Activated naive CD8-positive, alpha-beta T cell treated with anti-CD3 and anti-CD28 coated beads for 36 hours (primary cell): ENCODE data around the gene DTNBP1. TPM values are rescaled to one million over a fixed set of nuclear protein-coding genes. Genes with fewer than 3 reads are reported as not detected.
"Not testable (repeated sequence)": the region's sequence is repeated elsewhere in the genome, so short reads cannot be mapped to it uniquely, and the experiment has no call there.

ENCODE experiments used
- DNase-seq: peaks from one replicate; pipeline ENCODE4 v3.0.0; 2021
- H3K27ac Mint-ChIP-seq: one replicate; pipeline ENCODE4 v1.8.0; 2022; ENCODE audit warnings: mild to moderate bottlenecking, moderate library complexity, mixed read lengths
- H3K27me3 Mint-ChIP-seq: one replicate; pipeline ENCODE4 v1.8.0; 2022; ENCODE audit warnings: mild to moderate bottlenecking, mixed read lengths
- H3K36me3 Mint-ChIP-seq: one replicate; pipeline ENCODE4 v1.8.0; 2021; ENCODE audit warnings: mild to moderate bottlenecking, mixed read lengths
- H3K4me1 Mint-ChIP-seq: one replicate; pipeline ENCODE4 v1.8.0; 2021; ENCODE audit warnings: mixed read lengths
- H3K4me3 Mint-ChIP-seq: one replicate; pipeline ENCODE4 v1.8.0; 2022; ENCODE audit warnings: mild to moderate bottlenecking, moderate library complexity, mixed read lengths
- H3K9me3 Mint-ChIP-seq: one replicate; pipeline ENCODE4 v1.8.0; 2022; ENCODE audit warnings: mixed read lengths
- total RNA-seq, 2 experiments: library from RNA; stranded (reverse); gene quantifications; one replicate each; pipeline ENCODE4 v1.2.3, GENCODE V29; 2021

DTNBP1 gene
- total RNA-seq, 2 experiments from 2014 or later: 19.0 to 19.1 TPM

DNA sequence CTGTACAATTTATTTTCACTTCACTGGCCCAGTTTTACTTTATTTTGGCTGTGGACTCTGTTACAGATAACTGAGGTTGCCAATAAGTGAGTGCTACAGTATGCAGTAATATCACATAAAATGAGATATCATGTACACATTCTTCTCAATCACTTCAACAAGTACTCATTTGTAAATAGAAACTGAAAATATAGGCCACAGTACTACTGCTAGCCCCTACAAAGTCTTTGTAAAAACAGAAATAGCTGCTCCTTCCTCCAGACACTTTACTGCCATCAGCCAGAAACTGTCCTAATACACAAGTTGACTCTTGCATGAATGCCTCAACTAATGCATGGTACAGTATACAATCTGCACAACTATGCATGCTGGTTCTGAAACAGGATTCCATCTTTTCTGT is 9.2 kb downstream of the DTNBP1 start:
- DNase-seq: no peak
- Mint-ChIP-seq H3K4me1 (peaks cover 25% of the 10 kb centered on the region), H3K4me3 (no peak overlapping the region), H3K27me3 (no peaks in the 10 kb centered on the region), H3K27ac (no peak overlapping the region), H3K9me3 (no peaks in the 10 kb centered on the region), H3K36me3 (peaks cover 25% of the 10 kb centered on the region)

- H3K27ac Mint-ChIP-seq, H3K4me3 Mint-ChIP-seq, DNase-seq, H3K27me3 Mint-ChIP-seq: not testable (repeated sequence)
- H3K9me3 Mint-ChIP-seq: peaks cover 26% of the 10 kb centered on the region
- H3K4me1 Mint-ChIP-seq: peaks cover 17% of the 10 kb centered on the region
- peaks cover 55% of the 10 kb centered on the region for H3K36me3 Mint-ChIP-seq
These were observed 12.7 kb downstream of the DTNBP1 start for GRCh38 chr6:15650004-15650559.

DNA sequence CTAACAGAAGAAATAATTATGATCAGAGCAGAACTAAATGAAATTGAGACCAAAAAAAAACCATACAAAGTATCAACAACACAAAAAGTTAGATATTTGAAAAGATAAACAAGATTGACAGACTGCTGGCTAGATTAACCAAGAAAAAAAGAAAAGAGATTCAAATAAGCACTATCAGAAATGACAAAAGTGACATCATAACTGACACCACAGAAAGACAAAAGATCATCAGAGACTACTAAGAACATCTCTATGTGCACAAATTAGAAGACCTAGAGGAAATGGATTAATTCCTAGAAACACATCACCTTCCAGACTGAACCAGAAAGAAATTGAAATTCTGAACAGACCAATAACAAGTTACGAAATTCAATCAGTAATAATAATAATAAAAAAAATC is 17.9 kb downstream of the DTNBP1 start:
- Mint-ChIP-seq H3K27me3 (no peaks in the 10 kb centered on the region), H3K36me3 (peaks cover 89% of the 10 kb centered on the region), H3K27ac (no peak overlapping the region), H3K4me3 (no peak overlapping the region), H3K9me3 (peaks cover 46% of the 10 kb centered on the region), H3K4me1 (peaks cover 7% of the 10 kb centered on the region)
- no peak for DNase-seq

GRCh38 chr6:15643542-15643941 is 19.3 kb downstream of the DTNBP1 start:
- H3K4me1 Mint-ChIP-seq: peaks cover 7% of the 10 kb centered on the region
- H3K27ac Mint-ChIP-seq: no peak overlapping the region
- H3K9me3 Mint-ChIP-seq: peaks cover 47% of the 10 kb centered on the region
- peaks cover 91% of the 10 kb centered on the region for H3K36me3 Mint-ChIP-seq
- no peak overlapping the region for H3K4me3 Mint-ChIP-seq
- no peaks in the 10 kb centered on the region for H3K27me3 Mint-ChIP-seq
- DNase-seq: no peak

GRCh38 chr6:15642276-15642675 is 20.6 kb downstream of the DTNBP1 start:
- Mint-ChIP-seq H3K9me3 (peaks cover 40% of the 10 kb centered on the region), H3K27me3 (no peaks in the 10 kb centered on the region), H3K27ac (no peak overlapping the region), H3K4me1 (peaks cover 7% of the 10 kb centered on the region), H3K4me3 (no peak overlapping the region), H3K36me3 (peaks cover 84% of the 10 kb centered on the region)
- DNase-seq: no peak

- Mint-ChIP-seq H3K36me3 (peaks cover 77% of the 10 kb centered on the region), H3K27me3 (no peaks in the 10 kb centered on the region), H3K4me1 (no peaks in the 10 kb centered on the region), H3K9me3 (peaks cover 9% of the 10 kb centered on the region), H3K27ac (no peak overlapping the region), H3K4me3 (no peak overlapping the region)
- no peak for DNase-seq
These were observed 24.5 kb downstream of the DTNBP1 start for GRCh38 chr6:15638373-15638772.

DNA sequence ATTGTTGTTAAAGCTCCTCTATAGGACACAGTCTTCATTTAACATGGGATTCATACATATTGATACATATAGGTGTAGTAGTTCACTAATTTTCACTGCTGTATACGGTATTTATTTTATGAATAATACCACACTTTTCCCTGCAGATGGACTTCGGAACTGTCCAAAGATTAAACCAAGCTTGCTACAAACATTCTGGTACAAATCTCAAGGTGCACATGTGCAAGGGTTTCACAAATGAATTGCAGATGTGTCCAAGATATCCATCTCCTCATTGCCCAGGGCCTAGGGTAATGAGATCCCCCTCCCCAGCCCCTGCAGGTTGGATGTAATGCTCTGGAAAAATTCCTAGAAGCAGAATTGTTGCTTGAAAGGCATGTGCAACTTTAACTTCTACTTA is 31.4 kb downstream of the DTNBP1 start:
- no peak for DNase-seq
- Mint-ChIP-seq H3K4me1 (peaks cover 33% of the 10 kb centered on the region), H3K9me3 (peaks cover 4% of the 10 kb centered on the region), H3K36me3 (peaks cover 40% of the 10 kb centered on the region), H3K27me3 (no peaks in the 10 kb centered on the region), H3K27ac (no peak overlapping the region), H3K4me3 (no peak overlapping the region)

DNA sequence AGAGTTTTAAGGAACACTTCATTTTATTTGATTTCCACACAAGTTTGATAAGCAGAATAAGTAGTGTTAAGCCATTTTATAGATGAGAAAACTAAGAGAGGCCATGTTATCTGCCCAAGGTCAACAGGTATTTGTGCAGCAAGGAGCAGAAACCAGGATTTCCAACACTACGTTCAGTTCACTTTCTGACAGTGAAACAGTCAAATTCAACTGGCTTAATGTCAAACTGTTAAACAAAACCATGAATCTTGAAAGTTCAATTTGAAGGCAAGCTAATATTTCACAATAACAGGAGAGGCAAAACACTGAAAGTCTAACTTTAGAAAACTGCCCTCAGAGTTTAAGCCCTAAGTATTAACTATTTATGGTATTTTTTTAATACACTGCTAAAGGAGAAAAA is 32.6 kb downstream of the DTNBP1 start:
- Mint-ChIP-seq H3K9me3 (peaks cover 4% of the 10 kb centered on the region), H3K27ac (no peak overlapping the region), H3K4me1 (peaks cover 43% of the 10 kb centered on the region), H3K4me3 (no peak overlapping the region), H3K36me3 (peaks cover 31% of the 10 kb centered on the region), H3K27me3 (no peaks in the 10 kb centered on the region)
- no peak for DNase-seq

DNA sequence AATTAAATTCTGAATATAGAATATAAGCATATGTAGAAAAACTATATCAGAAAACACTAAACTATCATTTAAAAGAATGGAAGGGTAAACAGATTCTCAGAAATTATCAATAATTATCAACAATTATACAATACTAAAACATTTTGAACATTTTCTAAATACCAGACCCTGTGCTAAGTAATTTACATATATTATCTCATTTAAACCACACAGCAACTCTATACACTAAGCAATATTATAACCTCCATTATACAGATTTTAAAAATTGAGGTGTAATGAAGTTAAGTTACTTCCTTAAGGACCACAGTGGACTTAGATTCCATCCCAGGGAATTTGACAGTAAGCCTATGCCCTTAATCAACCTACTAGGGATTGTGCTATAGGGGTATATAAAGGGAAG is 33.3 kb downstream of the DTNBP1 start:
- H3K36me3 Mint-ChIP-seq: peaks cover 26% of the 10 kb centered on the region
- H3K27me3 Mint-ChIP-seq: no peaks in the 10 kb centered on the region
- no peak overlapping the region for H3K27ac Mint-ChIP-seq
- H3K4me3 Mint-ChIP-seq: no peak overlapping the region
- peaks cover 43% of the 10 kb centered on the region for H3K4me1 Mint-ChIP-seq
- DNase-seq: no peak
- no peaks in the 10 kb centered on the region for H3K9me3 Mint-ChIP-seq

GRCh38 chr6:15628499-15629131 is 34.2 kb downstream of the DTNBP1 start:
- peaks cover 50% of the 10 kb centered on the region for H3K4me1 Mint-ChIP-seq
- no peaks in the 10 kb centered on the region for H3K9me3 Mint-ChIP-seq
- H3K27me3 Mint-ChIP-seq: no peaks in the 10 kb centered on the region
- H3K4me3 Mint-ChIP-seq: peak overlapping the region; percentile 22
- DNase-seq: peak; percentile 64
- peak overlapping the region; percentile 16 for H3K27ac Mint-ChIP-seq
- H3K36me3 Mint-ChIP-seq: peaks cover 22% of the 10 kb centered on the region

DNA sequence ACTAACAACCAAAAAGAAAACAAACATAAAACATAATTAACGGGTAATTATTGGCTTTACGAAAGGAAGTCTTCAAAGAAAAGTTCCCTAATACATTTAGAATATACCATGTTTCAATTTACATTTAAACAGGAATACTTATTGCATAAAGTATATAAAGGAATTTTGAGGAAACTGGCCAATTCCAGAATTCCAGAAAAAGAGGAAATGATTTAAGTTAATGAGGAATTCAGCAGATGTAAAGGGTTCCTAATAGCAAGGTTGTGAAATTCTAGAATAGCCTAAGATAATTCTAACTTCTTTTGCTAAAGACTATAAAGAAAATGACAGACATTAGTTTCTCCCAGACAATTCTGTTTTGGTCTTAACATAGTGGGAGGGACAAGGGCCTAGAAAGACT is 35.0 kb downstream of the DTNBP1 start:
- Mint-ChIP-seq H3K4me3 (no peak overlapping the region), H3K27ac (no peak overlapping the region), H3K27me3 (no peaks in the 10 kb centered on the region), H3K4me1 (peaks cover 55% of the 10 kb centered on the region), H3K9me3 (no peaks in the 10 kb centered on the region), H3K36me3 (peaks cover 17% of the 10 kb centered on the region)
- DNase-seq: no peak

DNA sequence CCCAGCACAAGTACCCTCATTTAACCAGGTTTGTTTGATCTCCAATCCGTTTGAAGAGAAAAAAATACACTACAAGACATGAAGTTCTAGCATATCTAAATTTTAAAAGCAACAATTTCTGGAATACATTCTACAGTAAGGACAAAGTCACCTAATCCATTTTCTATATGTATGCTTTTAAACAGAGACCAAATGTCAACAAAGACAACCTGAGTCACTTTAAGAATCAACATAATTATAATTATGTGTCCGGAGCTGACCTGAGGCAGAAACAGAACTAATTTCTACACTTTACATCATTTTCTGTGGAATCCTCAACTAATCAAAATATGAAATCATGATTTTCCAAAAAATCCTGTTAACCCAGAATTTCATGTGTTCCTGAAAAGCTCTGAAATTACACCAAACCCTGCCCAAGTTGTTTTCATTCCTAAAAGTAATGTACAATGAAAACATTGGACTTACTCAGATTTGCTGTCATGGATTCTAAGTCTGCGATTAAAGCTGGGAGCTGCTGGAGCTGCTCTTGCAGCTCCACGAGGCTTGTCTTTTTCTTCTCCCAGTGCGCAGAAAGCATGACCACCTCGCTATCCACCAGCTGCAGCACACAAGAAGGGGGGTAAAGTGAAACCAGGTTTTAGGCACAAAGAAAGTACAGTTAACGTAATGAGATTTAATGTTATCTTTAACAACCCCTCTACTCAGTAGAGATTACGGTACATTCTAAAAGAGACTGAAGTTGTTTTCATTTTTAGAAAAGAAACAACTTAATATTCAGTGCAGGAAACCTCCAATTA is 35.8 kb downstream of the DTNBP1 start:
- Mint-ChIP-seq H3K4me1 (peaks cover 60% of the 10 kb centered on the region), H3K9me3 (no peaks in the 10 kb centered on the region), H3K27ac (no peak overlapping the region), H3K4me3 (no peak overlapping the region), H3K27me3 (no peaks in the 10 kb centered on the region), H3K36me3 (peaks cover 17% of the 10 kb centered on the region)
- no peak for DNase-seq

GRCh38 chr6:15626160-15626559 is 36.7 kb downstream of the DTNBP1 start:
- Mint-ChIP-seq H3K4me1 (peaks cover 65% of the 10 kb centered on the region), H3K27ac (no peak overlapping the region), H3K36me3 (peaks cover 19% of the 10 kb centered on the region), H3K27me3 (no peaks in the 10 kb centered on the region), H3K9me3 (no peaks in the 10 kb centered on the region), H3K4me3 (no peak overlapping the region)
- DNase-seq: no peak

DNA sequence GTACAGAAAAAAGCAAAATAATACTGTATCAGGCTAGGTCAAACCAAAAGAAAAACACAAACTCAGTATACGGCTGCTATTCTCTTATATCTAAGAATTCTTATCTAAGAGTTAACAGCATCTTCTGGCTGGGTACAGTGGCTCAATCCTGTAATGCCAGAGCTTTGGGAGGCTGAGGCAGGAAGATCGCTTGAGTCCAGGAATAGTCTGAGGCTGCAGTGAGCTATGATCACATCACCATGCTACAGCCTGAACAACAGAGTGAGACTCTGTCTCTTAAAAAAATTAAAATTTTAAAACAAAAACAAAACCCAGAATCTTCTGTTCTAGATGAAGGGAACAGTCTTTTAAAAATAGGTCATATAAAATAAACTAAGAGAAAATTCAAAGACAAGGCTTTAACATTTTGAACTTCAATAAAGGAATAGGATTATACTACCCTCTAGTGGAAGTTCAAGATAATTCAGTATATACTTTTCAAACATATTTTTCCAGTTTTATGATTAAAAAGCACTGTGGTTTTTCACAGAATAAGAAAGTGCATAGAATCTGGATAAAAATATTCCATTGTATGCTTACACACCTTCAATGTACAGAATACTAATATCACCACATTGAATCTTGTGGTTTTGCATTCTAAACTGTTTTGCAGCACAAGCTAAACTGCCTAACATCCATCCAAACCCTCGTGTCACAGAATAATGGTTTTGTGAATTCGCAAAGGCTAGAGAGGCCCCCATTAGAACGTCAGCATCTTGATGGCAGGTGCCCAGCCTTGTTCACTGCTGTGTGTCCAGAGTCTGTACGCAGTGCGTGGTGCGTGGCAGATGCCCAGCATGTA is 39.3 kb downstream of the DTNBP1 start:
- Mint-ChIP-seq H3K36me3 (peaks cover 16% of the 10 kb centered on the region), H3K9me3 (peaks cover 1% of the 10 kb centered on the region), H3K4me1 (peaks cover 58% of the 10 kb centered on the region), H3K27ac (peak overlapping the region; percentile 51), H3K27me3 (no peaks in the 10 kb centered on the region), H3K4me3 (no peak overlapping the region)
- no peak for DNase-seq
